ENCODE data around the gene PIK3C2A.

PIK3C2A gene

DNA sequence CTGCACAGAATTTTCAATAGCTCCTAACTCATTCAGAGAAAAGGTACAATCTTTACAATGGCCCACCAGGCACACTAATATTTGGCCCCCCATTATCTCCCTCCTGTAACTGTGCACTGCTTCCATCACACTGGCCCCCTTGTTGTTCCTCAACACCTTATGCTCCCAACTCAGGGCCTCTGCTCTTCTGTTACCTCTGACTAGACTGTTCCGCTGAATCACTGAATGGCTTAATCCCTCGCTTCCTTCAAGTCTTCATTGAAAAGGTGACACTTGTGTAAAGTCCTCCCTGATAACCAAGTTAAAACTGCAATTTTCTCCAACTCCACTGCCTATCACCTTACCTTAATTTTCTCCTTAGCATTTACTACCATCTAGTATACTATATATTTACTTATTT lies 21.8 kb downstream of the PIK3C2A start:
- peaks cover 90% of the 10 kb centered on the region for H3K79me2 ChIP-seq (ENCODE audit: insufficient read depth, low read length)
- no peaks in the 10 kb centered on the region for H3K9me3 ChIP-seq (ENCODE audit: insufficient read depth, low read length)
- no peaks in the 10 kb centered on the region for H3K36me3 ChIP-seq (ENCODE audit: low read length)
- H4K20me1 ChIP-seq (ENCODE audit: low read depth, low read length) = 0 out of 2 replicates have a peak, but pooled peaks cover 5% of the 10 kb centered on the region
- no peaks in the 10 kb centered on the region for H3F3A ChIP-seq (ENCODE audit: insufficient read depth)
- H3K9me2 ChIP-seq (replicated peaks; ENCODE audit: insufficient read depth, low read length) = no peaks in the 10 kb centered on the region
- no peak overlapping the region for H3K4me3 ChIP-seq (ENCODE audit: insufficient read depth, low read length, poor library complexity, severe bottlenecking)
- H2AFZ ChIP-seq (ENCODE audit: low read depth, low read length, severe bottlenecking) = no peak overlapping the region
- no peak overlapping the region for H3K27ac ChIP-seq (ENCODE audit: low read depth, low read length)
- no peak overlapping the region for H3K4me2 ChIP-seq (ENCODE audit: low read depth, low read length, poor library complexity, severe bottlenecking)
- no peaks in the 10 kb centered on the region for H3K27me3 ChIP-seq (ENCODE audit: low read length)
- no peak for TF ChIP-seq EZH2phosphoT487 (conservative IDR thresholded peaks at IDR 0.05; ENCODE audit: low read length)
- TF ChIP-seq, protein P1, sequence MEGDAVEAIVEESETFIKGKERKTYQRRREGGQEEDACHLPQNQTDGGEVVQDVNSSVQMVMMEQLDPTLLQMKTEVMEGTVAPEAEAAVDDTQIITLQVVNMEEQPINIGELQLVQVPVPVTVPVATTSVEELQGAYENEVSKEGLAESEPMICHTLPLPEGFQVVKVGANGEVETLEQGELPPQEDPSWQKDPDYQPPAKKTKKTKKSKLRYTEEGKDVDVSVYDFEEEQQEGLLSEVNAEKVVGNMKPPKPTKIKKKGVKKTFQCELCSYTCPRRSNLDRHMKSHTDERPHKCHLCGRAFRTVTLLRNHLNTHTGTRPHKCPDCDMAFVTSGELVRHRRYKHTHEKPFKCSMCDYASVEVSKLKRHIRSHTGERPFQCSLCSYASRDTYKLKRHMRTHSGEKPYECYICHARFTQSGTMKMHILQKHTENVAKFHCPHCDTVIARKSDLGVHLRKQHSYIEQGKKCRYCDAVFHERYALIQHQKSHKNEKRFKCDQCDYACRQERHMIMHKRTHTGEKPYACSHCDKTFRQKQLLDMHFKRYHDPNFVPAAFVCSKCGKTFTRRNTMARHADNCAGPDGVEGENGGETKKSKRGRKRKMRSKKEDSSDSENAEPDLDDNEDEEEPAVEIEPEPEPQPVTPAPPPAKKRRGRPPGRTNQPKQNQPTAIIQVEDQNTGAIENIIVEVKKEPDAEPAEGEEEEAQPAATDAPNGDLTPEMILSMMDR (IDR thresholded peaks at IDR 0.05; ENCODE audit: insufficient read depth, low read length, poor library complexity, severe bottlenecking) = no peak
- no peak overlapping the region for H3K9ac ChIP-seq (ENCODE audit: low read length)

DNA sequence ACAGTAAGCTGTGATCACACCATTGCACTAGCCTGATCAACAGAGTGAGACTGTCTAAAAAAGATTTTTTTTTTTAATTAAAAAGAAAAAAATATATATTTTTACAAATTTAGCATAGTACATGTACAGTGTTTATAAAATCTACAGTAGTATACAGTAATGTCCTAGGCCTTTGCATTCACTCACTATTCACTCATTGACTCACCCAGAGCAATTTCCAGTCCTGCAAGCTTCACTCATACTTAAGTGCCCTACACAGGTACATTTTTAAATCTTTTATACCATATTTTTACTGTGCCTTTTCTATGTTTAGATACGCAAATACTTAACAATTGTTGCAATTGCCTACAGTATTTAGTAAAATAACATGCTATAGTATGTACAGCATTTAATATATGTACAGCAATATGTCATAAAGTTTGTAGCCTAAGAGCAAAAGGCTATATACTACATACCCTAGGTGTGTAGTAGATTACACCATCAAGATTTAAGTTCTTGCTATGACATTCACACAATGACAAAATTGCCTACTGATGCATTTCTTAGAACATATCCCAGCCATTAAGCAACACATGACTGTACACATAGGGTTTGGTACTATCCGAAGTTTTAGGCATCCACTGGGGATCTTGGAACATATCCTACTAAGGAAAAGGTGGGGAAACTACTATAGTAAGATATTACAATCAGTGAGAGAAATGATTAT lies 22.8 kb downstream of the PIK3C2A start:
- no peaks in the 10 kb centered on the region for H3K9me3 ChIP-seq (ENCODE audit: insufficient read depth, low read length)
- TF ChIP-seq, protein P1 (IDR thresholded peaks at IDR 0.05; ENCODE audit: insufficient read depth, low read length, poor library complexity, severe bottlenecking) = no peak
- no peak for TF ChIP-seq EZH2phosphoT487 (conservative IDR thresholded peaks at IDR 0.05; ENCODE audit: low read length)
- H3K27me3 ChIP-seq (ENCODE audit: low read length) = no peaks in the 10 kb centered on the region
- H3K4me2 ChIP-seq (ENCODE audit: low read depth, low read length, poor library complexity, severe bottlenecking) = no peak overlapping the region
- H3K36me3 ChIP-seq (ENCODE audit: low read length) = no peaks in the 10 kb centered on the region
- H4K20me1 ChIP-seq (ENCODE audit: low read depth, low read length) = 0 out of 2 replicates have a peak, but pooled peaks cover 5% of the 10 kb centered on the region
- H2AFZ ChIP-seq (ENCODE audit: low read depth, low read length, severe bottlenecking) = no peak overlapping the region
- no peak overlapping the region for H3K4me3 ChIP-seq (ENCODE audit: insufficient read depth, low read length, poor library complexity, severe bottlenecking)
- no peaks in the 10 kb centered on the region for H3F3A ChIP-seq (ENCODE audit: insufficient read depth)
- peaks cover 94% of the 10 kb centered on the region for H3K79me2 ChIP-seq (ENCODE audit: insufficient read depth, low read length)
- no peaks in the 10 kb centered on the region for H3K9me2 ChIP-seq (replicated peaks; ENCODE audit: insufficient read depth, low read length)
- H3K27ac ChIP-seq (ENCODE audit: low read depth, low read length) = no peak overlapping the region
- H3K9ac ChIP-seq (ENCODE audit: low read length) = no peak overlapping the region

DNA sequence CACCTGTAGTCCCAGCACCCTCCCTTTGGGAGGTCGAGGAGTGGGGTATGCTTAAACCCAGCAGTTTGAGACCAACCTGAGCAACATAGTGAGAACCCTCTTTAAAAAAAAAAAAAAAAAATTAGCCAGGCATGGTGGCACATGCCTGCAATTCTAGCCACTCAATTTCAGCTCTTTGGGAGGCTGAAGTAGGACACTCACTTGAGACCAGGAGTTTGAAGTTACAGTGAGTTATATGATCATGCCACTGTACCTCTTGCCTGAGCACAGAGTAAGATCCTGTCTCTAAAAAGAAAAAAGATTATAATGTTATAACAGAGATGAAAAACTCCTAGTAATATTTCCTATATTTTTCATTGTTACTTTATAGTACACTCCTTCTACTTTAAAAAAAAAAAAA lies 23.9 kb downstream of the PIK3C2A start:
- Histone ChIP-seq H4K20me1 (ENCODE audit: low read depth, low read length) (0 out of 2 replicates have a peak, but pooled peaks cover 5% of the 10 kb centered on the region), H3K27ac (ENCODE audit: low read depth, low read length) (no peak overlapping the region), H3K79me2 (ENCODE audit: insufficient read depth, low read length) (peaks cover 95% of the 10 kb centered on the region), H3K9ac (ENCODE audit: low read length) (no peak overlapping the region), H3K36me3 (ENCODE audit: low read length) (no peaks in the 10 kb centered on the region), H3K9me3 (ENCODE audit: insufficient read depth, low read length) (no peaks in the 10 kb centered on the region), H3K4me3 (ENCODE audit: insufficient read depth, low read length, poor library complexity, severe bottlenecking) (no peak overlapping the region), H2AFZ (ENCODE audit: low read depth, low read length, severe bottlenecking) (no peak overlapping the region), H3F3A (ENCODE audit: insufficient read depth) (no peaks in the 10 kb centered on the region), H3K4me2 (ENCODE audit: low read depth, low read length, poor library complexity, severe bottlenecking) (no peak overlapping the region), H3K9me2 (replicated peaks; ENCODE audit: insufficient read depth, low read length) (no peaks in the 10 kb centered on the region), H3K27me3 (ENCODE audit: low read length) (no peaks in the 10 kb centered on the region)
- TF ChIP-seq, protein P1 (IDR thresholded peaks at IDR 0.05; ENCODE audit: insufficient read depth, low read length, poor library complexity, severe bottlenecking) = no peak
- no peak for TF ChIP-seq EZH2phosphoT487 (conservative IDR thresholded peaks at IDR 0.05; ENCODE audit: low read length)
